GM12872 (cell line): ENCODE measurements around the gene CHST10.

Source experiments
- CTCF ChIP-seq: IDR thresholded peaks from 3 replicates; pipeline ENCODE4 v1.5.1; 2011; ENCODE audit warnings: low read depth, mild to moderate bottlenecking, low read length, moderate library complexity; ENCODE audit not compliant: insufficient read depth

CHST10 gene

DNA sequence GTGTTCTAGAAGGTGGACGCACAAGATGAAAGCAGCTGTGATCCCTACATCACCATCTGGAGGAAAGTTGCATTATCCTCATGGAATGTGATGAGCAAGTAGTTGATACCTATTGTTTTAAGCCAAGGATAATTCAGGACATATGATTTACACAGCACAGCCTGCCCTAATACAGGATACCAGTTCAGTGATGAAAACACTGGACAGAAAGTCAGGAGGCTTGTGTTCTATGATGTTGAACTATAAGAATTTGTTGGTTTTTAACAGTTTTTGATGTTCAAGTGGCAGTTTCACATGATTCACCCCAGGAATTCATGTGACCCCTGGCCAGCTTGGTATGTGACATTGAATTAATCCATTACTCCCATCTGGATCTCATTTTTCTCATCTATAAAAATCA lies 6.2 kb upstream of the CHST10 start:
- TF ChIP-seq CTCF: no peak

- peak; percentile 47 for TF ChIP-seq CTCF
These were observed 5.0 kb upstream of the CHST10 start for GRCh38 chr2:100422320-100423055.

- TF ChIP-seq CTCF: no peak
These were observed 2.4 kb upstream of the CHST10 start for GRCh38 chr2:100419915-100420314.

GRCh38 chr2:100418406-100418962 lies 1.0 kb upstream of the CHST10 start:
- no peak for TF ChIP-seq CTCF

- TF ChIP-seq CTCF: no peak
These were observed 250 bp upstream of the CHST10 start for GRCh38 chr2:100417711-100418124.

DNA sequence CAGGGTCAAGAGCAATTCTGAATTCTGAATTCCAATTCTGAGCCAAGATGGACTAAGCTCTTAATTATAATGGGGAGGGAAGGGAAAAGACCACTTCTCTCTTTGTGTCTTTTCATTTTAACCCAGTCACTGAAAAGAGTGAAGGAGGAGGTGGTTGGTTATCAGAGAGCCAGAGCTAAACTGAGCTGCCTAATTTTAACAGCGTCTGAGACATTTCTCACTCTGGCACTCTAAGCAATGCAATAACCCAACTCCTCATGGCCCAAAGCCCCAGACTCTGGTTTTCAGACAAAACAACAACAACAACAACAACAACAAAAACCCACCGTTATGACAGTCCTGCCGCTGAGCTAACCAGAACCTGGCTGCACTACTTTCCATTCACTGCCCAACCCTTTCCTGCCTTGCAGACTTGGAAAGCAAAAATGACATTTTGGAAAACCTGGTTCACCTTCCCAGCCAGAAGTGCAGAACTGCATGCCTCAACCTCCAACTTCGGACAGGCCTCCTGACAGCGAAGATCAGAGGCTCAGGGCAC lies 1.0 kb downstream of the CHST10 start:
- no peak for TF ChIP-seq CTCF

DNA sequence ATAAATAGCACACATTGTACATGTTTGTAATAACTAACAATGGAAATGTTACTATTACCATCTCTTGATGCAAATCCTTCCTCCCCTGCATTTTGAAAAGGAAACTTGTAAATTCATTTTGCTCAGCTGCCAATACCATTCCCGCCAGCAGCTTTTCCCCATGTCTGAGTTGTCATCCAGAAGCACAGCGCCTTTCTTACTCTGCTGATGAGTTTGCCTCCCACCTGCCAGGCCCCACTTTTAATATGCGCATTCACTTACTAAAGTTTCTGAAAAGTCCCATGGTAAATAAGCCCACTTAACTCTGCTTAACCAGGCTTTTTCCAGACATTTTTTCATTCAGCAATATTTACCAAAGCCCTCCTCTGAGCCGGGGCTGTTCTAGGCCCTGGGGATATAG lies 3.9 kb downstream of the CHST10 start:
- no peak for TF ChIP-seq CTCF
